GM11168 (cell line): Measurements from ENCODE around the gene KNDC1.

Experiments used
- in situ Hi-C: fragments of 300-500 bp; cut with MboI; formaldehyde crosslinking; loops from one replicate; pipeline ENCODE4 v1.12.0; 2022; ENCODE audit warnings: low sequenced_read_pairs; ENCODE audit not compliant: unreplicated experiment

KNDC1 gene

GRCh38 chr10:133187091-133187905 lies 27.3 kb downstream of the KNDC1 start:
- in situ Hi-C loops: no loop called here

- in situ Hi-C loops: no loop called here
These were observed 28.1 kb downstream of the KNDC1 start for GRCh38 chr10:133187906-133188681.

- in situ Hi-C loops: no loop called here
These were observed 29.2 kb downstream of the KNDC1 start for GRCh38 chr10:133189256-133189655.

- in situ Hi-C loops: no loop called here
These were observed 29.7 kb downstream of the KNDC1 start for GRCh38 chr10:133189726-133190125.

GRCh38 chr10:133190225-133190624 lies 30.2 kb downstream of the KNDC1 start:
- in situ Hi-C loops: no loop called here

GRCh38 chr10:133191651-133192050 lies 31.6 kb downstream of the KNDC1 start:
- in situ Hi-C loops: no loop called here

- in situ Hi-C loops: no loop called here
These were observed 34.1 kb downstream of the KNDC1 start for GRCh38 chr10:133194151-133194550.

GRCh38 chr10:133195096-133195495 lies 35.1 kb downstream of the KNDC1 start:
- in situ Hi-C loops: no loop called here

GRCh38 chr10:133195611-133196010 lies 35.6 kb downstream of the KNDC1 start:
- in situ Hi-C loops: no loop called here

GRCh38 chr10:133196221-133196915 lies 36.3 kb downstream of the KNDC1 start:
- in situ Hi-C loops: no loop called here

GRCh38 chr10:133196936-133197758 lies 37.1 kb downstream of the KNDC1 start:
- in situ Hi-C loops: no loop called here

GRCh38 chr10:133197786-133198185 lies 37.8 kb downstream of the KNDC1 start:
- in situ Hi-C loops: no loop called here

- in situ Hi-C loops: no loop called here
These were observed 38.2 kb downstream of the KNDC1 start for GRCh38 chr10:133198206-133198605.

- in situ Hi-C loops: no loop called here
These were observed 38.8 kb downstream of the KNDC1 start for GRCh38 chr10:133198621-133199487.

- in situ Hi-C loops: no loop called here
These were observed 39.5 kb downstream of the KNDC1 start for GRCh38 chr10:133199488-133199885.

- in situ Hi-C loops: no loop called here
These were observed 40.1 kb downstream of the KNDC1 start for GRCh38 chr10:133199992-133200611.

GRCh38 chr10:133200621-133201031 lies 40.6 kb downstream of the KNDC1 start:
- in situ Hi-C loops: no loop called here

- in situ Hi-C loops: no loop called here
These were observed 41.3 kb downstream of the KNDC1 start for GRCh38 chr10:133201151-133201947.
